Hepatocyte (in vitro differentiated cells): ENCODE results near the gene SIGLEC14. TPM values are rescaled to one million over a fixed set of nuclear protein-coding genes. Genes with fewer than 3 reads are reported as not detected.

Experiments
- DNase-seq: peaks from one replicate; pipeline ENCODE4 v3.0.0-alpha.2; 2016; ENCODE audit warnings: low spot score
- H2AFZ ChIP-seq: fragments of 200-600 bp; sonication (generic); 2 replicates; pipeline ENCODE4 v1.6.0; 2016; ENCODE audit warnings: antibody characterized with exemption, mild to moderate bottlenecking
- H3K27ac ChIP-seq: fragments of 200-600 bp; sonication (generic); 2 replicates; pipeline ENCODE4 v1.5.1; 2016; ENCODE audit warnings: mild to moderate bottlenecking
- H3K27me3 ChIP-seq: fragments of 200-600 bp; sonication (generic); 2 replicates; pipeline ENCODE4 v1.6.1; 2016
- H3K36me3 ChIP-seq: fragments of 200-600 bp; sonication (generic); replicated peaks from 2 replicates; pipeline ENCODE4 v1.5.1; 2016; ENCODE audit warnings: low read depth; ENCODE audit not compliant: insufficient read depth
- H3K4me1 ChIP-seq: fragments of 200-600 bp; sonication (generic); 2 replicates; pipeline ENCODE4 v1.5.1; 2016; ENCODE audit warnings: mild to moderate bottlenecking, moderate library complexity; ENCODE audit not compliant: insufficient read depth
- H3K4me2 ChIP-seq: fragments of 200-600 bp; sonication (generic); 2 replicates; pipeline ENCODE4 v1.6.0; 2016
- H3K4me3 ChIP-seq: fragments of 200-600 bp; sonication (generic); 2 replicates; pipeline ENCODE4 v1.5.1; 2016; ENCODE audit warnings: mild to moderate bottlenecking
- H3K79me2 ChIP-seq: fragments of 200-600 bp; sonication (generic); 2 replicates; pipeline ENCODE4 v1.6.0; 2017; ENCODE audit warnings: mild to moderate bottlenecking
- H3K9me2 ChIP-seq: fragments of 200-600 bp; sonication (generic); replicated peaks from 2 replicates; pipeline ENCODE4 v1.6.0; 2017; ENCODE audit warnings: mild to moderate bottlenecking; ENCODE audit not compliant: insufficient read depth
- H3K9me3 ChIP-seq: fragments of 200-600 bp; sonication (generic); 2 replicates; pipeline ENCODE4 v1.5.1; 2016; ENCODE audit warnings: low read depth, mild to moderate bottlenecking
- H4K20me1 ChIP-seq: fragments of 200-600 bp; sonication (generic); 2 replicates; pipeline ENCODE4 v1.6.0; 2016; ENCODE audit warnings: mild to moderate bottlenecking; ENCODE audit not compliant: insufficient read depth, poor library complexity, severe bottlenecking
- EZH2 ChIP-seq: fragments of 200-600 bp; sonication (generic); IDR thresholded peaks from 2 replicates; pipeline ENCODE4 v1.6.1; 2016; ENCODE audit warnings: antibody characterized with exemption, mild to moderate bottlenecking, borderline replicate concordance
- EZH2phosphoT487 ChIP-seq: fragments of 200-600 bp; sonication (generic); IDR thresholded peaks from one replicate; pipeline ENCODE4 v1.6.1; 2018; ENCODE audit warnings: antibody characterized with exemption, mild to moderate bottlenecking, low read depth, moderate library complexity; ENCODE audit not compliant: unreplicated experiment, severe bottlenecking
- WGBS: methylation state at CpG from one replicate; pipeline ENCODE4 v1.1.6; 2016; ENCODE audit warnings: low lambda C conversion rate; ENCODE audit errors: missing lambda C conversion rate; 5-methylcytosine and 5-hydroxymethylcytosine counted together
- polyA plus RNA-seq: library from polyadenylated mRNA; unstranded; fragments of >200 nt; fragmentation: Nextera tagmentation; extraction: Ambion mirVana; gene quantifications from 2 replicates; pipeline ENCODE4 v1.2.1, GENCODE V29; 2016
- total RNA-seq: library from RNA; depleted of rRNA; stranded (reverse); fragments of >200 nt; gene quantifications from 2 replicates; pipeline ENCODE4 v1.2.3, GENCODE V29; 2014
- TF ChIP-seq, protein P1 (sequence below): fragments of 200-600 bp; sonication (generic); IDR thresholded peaks from 2 replicates; pipeline ENCODE4 v1.5.1; 2016; ENCODE audit warnings: antibody characterized with exemption, mild to moderate bottlenecking; ENCODE audit not compliant: poor library complexity

The SIGLEC14 gene
- total and polyA plus RNA-seq, 2 experiments from 2014 or later = 0.13 to 0.47 TPM

DNA sequence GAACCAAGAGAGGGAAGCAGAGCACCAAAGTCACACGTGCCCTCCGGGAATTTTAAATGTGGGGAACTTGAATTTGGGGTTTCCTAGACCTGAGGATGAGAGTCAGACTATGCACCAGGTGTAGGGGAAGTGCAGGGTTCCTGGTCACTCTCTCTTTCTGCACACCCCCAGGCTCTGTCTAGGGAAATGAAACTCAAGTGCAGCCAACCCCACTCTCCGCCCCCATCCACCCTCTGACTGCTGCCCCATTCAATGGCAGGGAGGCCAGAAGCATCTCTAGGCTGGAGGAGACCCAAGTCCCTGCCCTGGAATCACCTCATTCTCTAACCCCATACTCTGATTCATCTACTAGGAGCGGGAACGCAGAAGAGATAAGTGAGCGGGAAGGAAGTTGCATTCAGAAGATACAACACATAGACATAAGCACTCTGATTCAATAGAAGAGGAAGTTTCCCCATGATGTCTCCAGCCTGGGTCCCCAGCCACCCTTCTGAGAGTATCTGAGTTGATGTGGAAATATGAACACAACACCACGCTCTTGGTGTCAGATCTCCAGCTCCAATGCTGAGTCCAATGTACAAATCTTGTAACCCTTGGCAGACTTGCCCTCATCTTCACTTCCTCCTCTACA, 4.7 kb upstream of the SIGLEC14 start:
- no peak overlapping the region for H3K4me3 ChIP-seq
- no peaks in the 10 kb centered on the region for H3K9me2 ChIP-seq
- H3K36me3 ChIP-seq = no peaks in the 10 kb centered on the region
- no peak for DNase-seq
- H3K79me2 ChIP-seq = no peaks in the 10 kb centered on the region
- no peak for TF ChIP-seq EZH2
- TF ChIP-seq, protein P1, sequence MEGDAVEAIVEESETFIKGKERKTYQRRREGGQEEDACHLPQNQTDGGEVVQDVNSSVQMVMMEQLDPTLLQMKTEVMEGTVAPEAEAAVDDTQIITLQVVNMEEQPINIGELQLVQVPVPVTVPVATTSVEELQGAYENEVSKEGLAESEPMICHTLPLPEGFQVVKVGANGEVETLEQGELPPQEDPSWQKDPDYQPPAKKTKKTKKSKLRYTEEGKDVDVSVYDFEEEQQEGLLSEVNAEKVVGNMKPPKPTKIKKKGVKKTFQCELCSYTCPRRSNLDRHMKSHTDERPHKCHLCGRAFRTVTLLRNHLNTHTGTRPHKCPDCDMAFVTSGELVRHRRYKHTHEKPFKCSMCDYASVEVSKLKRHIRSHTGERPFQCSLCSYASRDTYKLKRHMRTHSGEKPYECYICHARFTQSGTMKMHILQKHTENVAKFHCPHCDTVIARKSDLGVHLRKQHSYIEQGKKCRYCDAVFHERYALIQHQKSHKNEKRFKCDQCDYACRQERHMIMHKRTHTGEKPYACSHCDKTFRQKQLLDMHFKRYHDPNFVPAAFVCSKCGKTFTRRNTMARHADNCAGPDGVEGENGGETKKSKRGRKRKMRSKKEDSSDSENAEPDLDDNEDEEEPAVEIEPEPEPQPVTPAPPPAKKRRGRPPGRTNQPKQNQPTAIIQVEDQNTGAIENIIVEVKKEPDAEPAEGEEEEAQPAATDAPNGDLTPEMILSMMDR = no peak
- TF ChIP-seq EZH2phosphoT487 = no peak
- no peak overlapping the region for H3K4me2 ChIP-seq
- H3K27ac ChIP-seq = no peak overlapping the region
- H2AFZ ChIP-seq = no peak overlapping the region
- no peaks in the 10 kb centered on the region for H4K20me1 ChIP-seq
- no peaks in the 10 kb centered on the region for H3K9me3 ChIP-seq
- no peaks in the 10 kb centered on the region for H3K27me3 ChIP-seq
- H3K4me1 ChIP-seq = no peaks in the 10 kb centered on the region
- WGBS = 80% methylated on average over 7 of the region's 7 CpGs

DNA sequence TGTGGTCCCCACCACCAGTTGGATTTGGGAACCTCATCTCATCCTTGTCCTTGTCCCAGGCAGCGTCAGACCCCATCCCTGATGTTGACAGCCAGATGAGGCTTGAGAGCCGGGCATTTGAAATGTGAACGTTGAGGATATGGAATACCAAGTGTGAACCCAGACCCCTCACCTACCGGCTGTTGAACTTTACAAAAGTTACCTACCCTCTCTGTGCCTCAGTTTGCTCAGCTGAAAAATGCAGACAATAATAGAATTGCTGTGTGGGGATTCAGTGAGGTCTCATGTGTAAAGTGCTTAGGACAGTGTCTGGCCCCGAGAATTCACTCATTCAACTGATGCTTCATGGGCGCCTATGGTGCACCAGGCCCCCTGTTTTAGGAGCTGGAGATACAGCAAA, 693 bp upstream of the SIGLEC14 start:
- TF ChIP-seq EZH2phosphoT487 (no peak), EZH2 (no peak)
- TF ChIP-seq, protein P1 = no peak
- H2AFZ ChIP-seq = no peak overlapping the region
- WGBS = 89% methylated on average over 6 of the region's 6 CpGs
- H4K20me1 ChIP-seq = no peaks in the 10 kb centered on the region
- no peaks in the 10 kb centered on the region for H3K36me3 ChIP-seq
- no peaks in the 10 kb centered on the region for H3K9me3 ChIP-seq
- no peaks in the 10 kb centered on the region for H3K4me1 ChIP-seq
- no peaks in the 10 kb centered on the region for H3K79me2 ChIP-seq
- H3K27me3 ChIP-seq = no peaks in the 10 kb centered on the region
- H3K4me3 ChIP-seq = no peak overlapping the region
- DNase-seq = no peak
- no peaks in the 10 kb centered on the region for H3K9me2 ChIP-seq
- H3K27ac ChIP-seq = no peak overlapping the region
- no peak overlapping the region for H3K4me2 ChIP-seq

DNA sequence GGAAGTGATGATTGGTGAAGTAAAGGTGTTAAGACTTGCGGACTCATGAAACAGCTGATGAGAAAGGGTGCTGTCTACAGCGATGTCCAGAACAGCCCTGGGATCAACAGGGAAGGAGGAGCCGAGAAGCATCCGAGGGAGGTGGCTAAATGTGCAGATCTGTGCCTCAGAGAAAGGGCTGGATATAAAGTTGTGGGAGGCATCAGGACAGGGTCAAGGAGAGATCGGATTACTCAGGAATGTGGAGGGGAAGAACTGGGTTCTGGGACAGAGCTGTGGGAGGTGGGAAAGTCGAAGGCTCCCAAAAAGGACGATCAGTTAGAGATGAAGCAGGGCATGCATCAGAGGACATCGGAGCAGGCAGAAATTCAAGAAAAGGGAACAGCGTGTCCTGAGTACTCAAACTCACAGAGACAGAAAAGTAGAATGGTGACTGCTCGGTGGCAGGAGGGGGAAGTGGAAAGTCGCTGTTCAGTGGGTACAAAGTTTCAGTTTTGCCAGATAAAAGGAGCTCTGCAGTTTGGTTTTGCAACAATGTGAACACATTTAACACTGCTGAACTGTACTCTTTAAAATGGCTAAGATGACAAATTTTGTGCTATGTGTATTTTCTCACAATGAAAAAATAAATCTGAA, 1.9 kb downstream of the SIGLEC14 start:
- H3K9me2 ChIP-seq = no peaks in the 10 kb centered on the region
- H3K4me1 ChIP-seq = no peaks in the 10 kb centered on the region
- no peaks in the 10 kb centered on the region for H3K36me3 ChIP-seq
- no peak overlapping the region for H3K4me2 ChIP-seq
- H3K4me3 ChIP-seq = no peak overlapping the region
- H3K79me2 ChIP-seq = no peaks in the 10 kb centered on the region
- no peak overlapping the region for H2AFZ ChIP-seq
- 76% methylated on average over 11 of the region's 11 CpGs for WGBS
- DNase-seq = no peak
- TF ChIP-seq EZH2 = no peak
- TF ChIP-seq, protein P1 = no peak
- no peak for TF ChIP-seq EZH2phosphoT487
- no peak overlapping the region for H3K27ac ChIP-seq
- no peaks in the 10 kb centered on the region for H3K9me3 ChIP-seq
- no peaks in the 10 kb centered on the region for H4K20me1 ChIP-seq
- H3K27me3 ChIP-seq = no peaks in the 10 kb centered on the region
